Nephron progenitor cell (in vitro differentiated cells): ENCODE measurements around the gene C16orf96.
"Not testable (repeated sequence)": the region's sequence is repeated elsewhere in the genome, so short reads cannot be mapped to it uniquely, and the experiment has no call there.

Experiments
- DNase-seq: peaks from one replicate; pipeline ENCODE4 v3.0.0; 2021
- H3K27ac Mint-ChIP-seq: 2 replicates; pipeline ENCODE4 v1.8.0; 2021; ENCODE audit warnings: mild to moderate bottlenecking, moderate library complexity, mixed read lengths
- H3K27me3 Mint-ChIP-seq: 2 replicates; pipeline ENCODE4 v1.8.0; 2021; ENCODE audit warnings: mild to moderate bottlenecking, low read depth, mixed read lengths; ENCODE audit not compliant: poor library complexity
- H3K36me3 Mint-ChIP-seq: 2 replicates; pipeline ENCODE4 v1.8.0; 2021; ENCODE audit warnings: low read depth, mixed read lengths
- H3K4me1 Mint-ChIP-seq: 2 replicates; pipeline ENCODE4 v1.8.0; 2021; ENCODE audit warnings: mixed read lengths
- H3K4me3 Mint-ChIP-seq: 2 replicates; pipeline ENCODE4 v1.8.0; 2021; ENCODE audit warnings: mild to moderate bottlenecking, moderate library complexity, mixed read lengths
- H3K9me3 Mint-ChIP-seq: 2 replicates; pipeline ENCODE4 v1.8.0; 2021; ENCODE audit warnings: mild to moderate bottlenecking, moderate library complexity, mixed read lengths
- TF ChIP-seq, protein P1 (sequence below): fragments of 200-600 bp; sonication (generic); IDR thresholded peaks from 2 replicates; pipeline ENCODE4 v1.5.0; 2021; ENCODE audit warnings: antibody characterized with exemption

The C16orf96 gene

DNA sequence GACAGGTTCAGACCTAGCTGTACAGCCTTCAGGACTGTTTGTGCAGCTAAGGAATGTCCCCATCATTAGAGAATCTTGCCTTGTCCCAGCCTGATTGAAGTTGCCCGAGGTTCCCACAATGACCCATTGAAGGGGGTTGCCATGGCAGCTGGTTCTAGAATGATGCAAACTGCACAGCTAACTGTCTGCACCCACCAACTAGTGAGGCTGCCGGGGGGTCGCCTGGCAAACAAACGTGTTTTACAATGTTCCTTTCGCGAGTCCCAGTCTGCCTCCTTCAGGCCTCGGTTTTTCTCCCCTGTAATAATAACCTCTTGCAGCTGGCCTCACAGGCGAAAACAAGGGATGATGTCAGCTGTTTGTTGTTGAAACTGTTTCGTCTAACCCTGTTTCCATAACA, 5.5 kb downstream of the C16orf96 start:
- no peak for DNase-seq
- no peaks in the 10 kb centered on the region for H3K9me3 Mint-ChIP-seq
- H3K4me1 Mint-ChIP-seq, result peaks cover 21% of the 10 kb centered on the region
- TF ChIP-seq, protein P1, sequence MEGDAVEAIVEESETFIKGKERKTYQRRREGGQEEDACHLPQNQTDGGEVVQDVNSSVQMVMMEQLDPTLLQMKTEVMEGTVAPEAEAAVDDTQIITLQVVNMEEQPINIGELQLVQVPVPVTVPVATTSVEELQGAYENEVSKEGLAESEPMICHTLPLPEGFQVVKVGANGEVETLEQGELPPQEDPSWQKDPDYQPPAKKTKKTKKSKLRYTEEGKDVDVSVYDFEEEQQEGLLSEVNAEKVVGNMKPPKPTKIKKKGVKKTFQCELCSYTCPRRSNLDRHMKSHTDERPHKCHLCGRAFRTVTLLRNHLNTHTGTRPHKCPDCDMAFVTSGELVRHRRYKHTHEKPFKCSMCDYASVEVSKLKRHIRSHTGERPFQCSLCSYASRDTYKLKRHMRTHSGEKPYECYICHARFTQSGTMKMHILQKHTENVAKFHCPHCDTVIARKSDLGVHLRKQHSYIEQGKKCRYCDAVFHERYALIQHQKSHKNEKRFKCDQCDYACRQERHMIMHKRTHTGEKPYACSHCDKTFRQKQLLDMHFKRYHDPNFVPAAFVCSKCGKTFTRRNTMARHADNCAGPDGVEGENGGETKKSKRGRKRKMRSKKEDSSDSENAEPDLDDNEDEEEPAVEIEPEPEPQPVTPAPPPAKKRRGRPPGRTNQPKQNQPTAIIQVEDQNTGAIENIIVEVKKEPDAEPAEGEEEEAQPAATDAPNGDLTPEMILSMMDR, result no peak
- H3K36me3 Mint-ChIP-seq, result no peaks in the 10 kb centered on the region
- no peak overlapping the region for H3K27ac Mint-ChIP-seq
- peaks cover 12% of the 10 kb centered on the region for H3K27me3 Mint-ChIP-seq
- H3K4me3 Mint-ChIP-seq, result no peak overlapping the region

- Mint-ChIP-seq H3K4me1 (peaks cover 12% of the 10 kb centered on the region), H3K36me3 (no peaks in the 10 kb centered on the region), H3K4me3 (no peak overlapping the region), H3K27ac (no peak overlapping the region), H3K27me3 (peaks cover 6% of the 10 kb centered on the region), H3K9me3 (no peaks in the 10 kb centered on the region)
- TF ChIP-seq, protein P1, result no peak
- no peak for DNase-seq
Observed at GRCh38 chr16:4564661-4565267, 8.6 kb downstream of the C16orf96 start.

DNA sequence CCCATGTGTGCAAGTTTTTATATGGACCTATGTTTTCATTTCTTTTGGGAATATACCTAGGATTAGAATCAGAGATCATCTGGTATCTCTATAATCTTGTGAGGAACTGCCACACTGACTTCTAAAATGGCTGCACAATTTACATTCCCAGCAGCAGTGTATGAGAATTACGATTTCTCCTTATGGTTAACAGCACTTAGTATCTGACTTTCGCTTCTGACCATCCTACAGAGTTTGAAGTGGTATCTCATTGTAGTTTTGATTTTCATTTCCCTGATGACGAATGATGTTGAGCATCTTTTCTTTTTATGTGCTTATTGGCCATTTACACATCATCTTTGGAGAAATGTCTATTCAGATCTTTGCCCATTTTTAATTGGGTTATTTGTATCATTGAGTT, 10.0 kb downstream of the C16orf96 start:
- H3K27ac Mint-ChIP-seq, result no peak overlapping the region
- no peaks in the 10 kb centered on the region for H3K36me3 Mint-ChIP-seq
- peaks cover 10% of the 10 kb centered on the region for H3K27me3 Mint-ChIP-seq
- TF ChIP-seq, protein P1, result no peak
- H3K4me1 Mint-ChIP-seq, result peaks cover 12% of the 10 kb centered on the region
- no peak for DNase-seq
- H3K4me3 Mint-ChIP-seq, result no peak overlapping the region
- no peaks in the 10 kb centered on the region for H3K9me3 Mint-ChIP-seq

GRCh38 chr16:4570086-4570485, 13.9 kb downstream of the C16orf96 start:
- Mint-ChIP-seq H3K27me3 (peaks cover 7% of the 10 kb centered on the region), H3K9me3 (no peaks in the 10 kb centered on the region), H3K4me1 (no peaks in the 10 kb centered on the region), H3K27ac (no peak overlapping the region), H3K36me3 (no peaks in the 10 kb centered on the region), H3K4me3 (no peak overlapping the region)
- TF ChIP-seq, protein P1, result no peak
- no peak for DNase-seq

DNA sequence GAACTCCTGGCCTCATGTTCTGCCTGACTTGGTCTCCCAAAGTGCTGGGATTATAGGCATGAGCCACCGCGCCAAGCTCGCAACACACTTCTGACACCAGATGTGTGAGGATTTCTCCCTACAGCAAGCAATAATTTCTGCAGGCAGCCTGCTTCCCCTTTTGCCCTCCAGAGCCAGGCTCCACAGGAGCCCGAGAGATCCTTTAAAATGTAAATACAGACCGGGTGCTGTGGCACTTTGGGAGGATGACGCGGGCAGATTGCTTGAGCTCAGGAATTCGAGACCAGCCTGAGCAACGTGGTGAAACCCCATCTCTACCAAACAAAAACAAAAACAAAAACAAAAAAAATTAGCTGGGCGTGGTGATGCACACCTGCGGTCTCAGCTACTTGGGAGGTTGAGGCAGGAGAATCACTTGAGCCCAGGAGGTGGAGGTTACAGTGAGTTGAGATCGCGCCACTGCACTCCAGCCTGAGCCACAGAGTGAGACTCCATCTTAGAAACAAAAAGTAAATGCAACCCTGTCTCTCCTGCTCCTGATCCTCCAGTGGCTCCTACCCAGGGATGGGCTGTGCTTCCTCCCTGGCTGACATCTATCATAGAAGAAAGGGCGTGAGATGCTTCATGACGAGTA, 14.7 kb downstream of the C16orf96 start:
- no peak overlapping the region for H3K4me3 Mint-ChIP-seq
- no peaks in the 10 kb centered on the region for H3K4me1 Mint-ChIP-seq
- TF ChIP-seq, protein P1, result no peak
- DNase-seq, result no peak
- no peaks in the 10 kb centered on the region for H3K36me3 Mint-ChIP-seq
- H3K27me3 Mint-ChIP-seq, result peaks cover 7% of the 10 kb centered on the region
- H3K27ac Mint-ChIP-seq, result no peak overlapping the region
- no peaks in the 10 kb centered on the region for H3K9me3 Mint-ChIP-seq

DNA sequence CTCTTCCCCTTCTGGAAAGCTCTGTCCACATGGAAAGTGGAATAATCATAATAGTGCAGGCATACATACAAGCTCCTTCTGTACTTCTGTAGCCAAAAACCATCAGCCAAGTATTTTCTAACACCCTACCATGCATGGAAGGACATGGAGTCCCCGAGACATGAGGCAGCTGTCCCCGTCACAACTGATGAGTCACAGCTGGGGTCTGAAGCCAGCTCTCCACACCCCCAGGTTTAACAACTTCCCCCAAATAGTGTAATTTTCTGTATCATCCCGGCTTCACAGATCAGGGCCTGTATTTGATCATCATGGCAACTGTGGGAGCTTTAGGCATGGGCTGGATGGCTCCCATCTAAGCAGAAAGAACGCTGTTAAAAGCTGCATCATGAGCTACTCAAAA, 16.6 kb downstream of the C16orf96 start:
- Mint-ChIP-seq H3K9me3 (no peaks in the 10 kb centered on the region), H3K4me1 (no peaks in the 10 kb centered on the region), H3K27me3 (peaks cover 12% of the 10 kb centered on the region), H3K4me3 (no peak overlapping the region), H3K27ac (no peak overlapping the region), H3K36me3 (no peaks in the 10 kb centered on the region)
- DNase-seq, result no peak
- TF ChIP-seq, protein P1, result no peak

DNA sequence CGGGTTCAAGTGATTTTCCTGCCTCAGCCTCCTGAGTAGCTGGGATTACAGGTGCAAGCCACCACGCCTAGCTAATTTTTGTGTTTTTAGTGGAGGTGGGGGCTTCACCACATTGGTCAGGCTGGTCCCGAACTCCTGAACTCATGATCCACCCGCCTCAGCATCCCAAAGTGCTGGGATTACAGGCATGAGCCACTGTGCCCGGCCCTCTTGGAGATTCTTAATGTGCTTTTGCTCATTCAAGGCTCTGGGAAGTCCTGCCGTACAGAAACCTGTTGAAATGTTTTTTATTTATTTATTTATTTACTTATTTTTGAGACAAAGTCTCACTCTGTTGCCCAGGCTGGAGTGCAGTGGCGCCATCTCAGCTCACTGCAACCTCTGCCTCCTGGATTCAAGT, 17.8 kb downstream of the C16orf96 start:
- H3K9me3 Mint-ChIP-seq, DNase-seq, H3K36me3 Mint-ChIP-seq, H3K4me1 Mint-ChIP-seq, H3K4me3 Mint-ChIP-seq, H3K27ac Mint-ChIP-seq: not testable (repeated sequence)
- peaks cover 12% of the 10 kb centered on the region for H3K27me3 Mint-ChIP-seq
